Activated naive CD4-positive, alpha-beta T cell treated with anti-CD3 and anti-CD28 coated beads, Interleukin-2, amount 50 U/mL, for 16 hours (primary cell): ENCODE data around the gene ATRIP.
"Not testable (repeated sequence)": the region's sequence is repeated elsewhere in the genome, so short reads cannot be mapped to it uniquely, and the experiment has no call there.

ENCODE experiments used
- DNase-seq: peaks from one replicate; pipeline ENCODE4 v3.0.0-alpha.2; 2020

ATRIP gene

DNA sequence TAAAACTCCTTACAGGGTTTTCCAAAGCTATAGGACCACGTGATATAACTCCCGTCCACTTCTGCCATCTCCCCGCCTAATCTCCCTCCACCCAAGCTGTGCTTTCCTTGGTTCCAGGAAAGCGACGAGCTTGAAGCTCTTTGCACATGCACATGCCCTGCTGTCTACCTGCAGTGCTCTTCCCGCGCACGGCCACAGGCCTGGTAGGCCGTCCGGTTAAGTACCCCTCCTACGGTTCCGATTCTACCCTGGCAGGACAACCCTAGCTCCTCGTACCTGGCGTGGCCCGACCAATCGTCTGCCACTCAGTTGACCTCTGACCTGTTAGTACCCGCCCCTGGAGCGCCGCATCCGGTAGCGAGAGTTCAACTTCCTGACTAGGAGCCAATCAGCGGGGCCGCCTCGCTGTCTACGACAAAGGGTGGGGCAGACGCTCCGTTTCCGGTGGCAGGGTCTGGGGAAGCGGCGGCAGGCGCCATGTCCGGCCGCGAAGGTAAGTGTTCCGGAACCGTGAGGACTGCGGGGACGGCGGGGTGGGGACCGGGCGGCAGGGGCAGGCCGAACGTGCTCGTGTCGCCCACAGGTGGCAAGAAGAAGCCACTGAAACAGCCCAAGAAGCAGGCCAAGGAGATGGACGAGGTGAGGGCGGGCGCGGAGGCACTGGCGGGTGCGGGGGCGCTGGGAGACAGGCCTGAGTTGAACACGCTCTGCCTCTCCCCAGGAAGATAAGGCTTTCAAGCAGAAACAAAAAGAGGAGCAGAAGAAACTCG is 6.5 kb upstream of the ATRIP start, which contains the start of the genes CCDC51 and TMA7:
Gene CCDC51, minus strand, starts transcription at position 300 of the 770 bp plus-strand sequence. CDS start 4,991 bp downstream, outside the sequence.
Gene TMA7, plus strand, starts transcription at position 438 of the 770 bp plus-strand sequence. Its CDS starts 40 bp downstream, at position 478.
- peak; percentile 99 for DNase-seq

GRCh38 chr3:48440590-48440958 is 6.0 kb upstream of the ATRIP start:
- DNase-seq = no peak

- no peak for DNase-seq
Observed at GRCh38 chr3:48441940-48442339, 4.6 kb upstream of the ATRIP start.

- no peak for DNase-seq
Observed at GRCh38 chr3:48445277-48445882, 1.2 kb upstream of the ATRIP start.

- DNase-seq = no peak
Observed at GRCh38 chr3:48446043-48446424, 503 bp upstream of the ATRIP start.

DNA sequence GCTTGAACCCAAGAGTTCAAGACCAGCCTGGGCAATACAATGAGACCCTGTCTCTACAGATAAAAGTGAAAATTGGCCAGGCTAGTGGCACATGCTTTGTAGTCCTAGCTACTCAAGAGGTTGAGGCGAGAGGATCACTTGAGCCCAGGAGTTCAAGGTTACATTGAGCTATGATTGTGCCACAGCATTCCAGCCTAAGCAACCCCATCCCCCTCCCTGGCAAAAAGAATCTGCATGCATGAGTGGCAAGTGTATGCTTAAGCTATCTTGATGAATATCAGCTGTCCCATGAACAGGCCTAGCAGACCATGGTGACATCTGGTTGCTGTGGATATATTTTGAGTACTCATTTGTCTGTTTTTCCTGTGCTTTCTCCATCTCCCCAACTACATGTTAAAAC is 4.7 kb downstream of the ATRIP start:
- DNase-seq = no peak

DNA sequence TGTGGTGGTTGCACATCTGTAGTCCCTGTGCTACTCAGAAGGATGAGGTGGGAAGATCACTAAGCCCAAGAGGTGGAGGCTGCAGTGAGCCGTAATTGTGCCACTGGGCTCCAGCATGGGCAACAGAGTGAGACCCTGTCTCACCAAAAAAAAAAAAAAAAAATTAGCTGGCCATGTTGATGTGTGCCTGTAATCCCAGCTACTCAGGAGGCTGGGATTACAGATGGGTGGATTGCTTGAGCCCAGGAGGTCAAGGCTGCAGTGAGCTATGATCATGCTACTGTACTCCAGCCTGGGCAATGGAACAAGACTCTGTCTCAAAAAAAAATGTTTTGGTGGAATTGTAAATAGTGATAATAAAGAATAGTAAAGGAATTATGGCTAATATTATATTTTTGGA is 9.9 kb downstream of the ATRIP start:
- no peak for DNase-seq

GRCh38 chr3:48459331-48459730 is 12.8 kb downstream of the ATRIP start:
- no peak for DNase-seq

DNA sequence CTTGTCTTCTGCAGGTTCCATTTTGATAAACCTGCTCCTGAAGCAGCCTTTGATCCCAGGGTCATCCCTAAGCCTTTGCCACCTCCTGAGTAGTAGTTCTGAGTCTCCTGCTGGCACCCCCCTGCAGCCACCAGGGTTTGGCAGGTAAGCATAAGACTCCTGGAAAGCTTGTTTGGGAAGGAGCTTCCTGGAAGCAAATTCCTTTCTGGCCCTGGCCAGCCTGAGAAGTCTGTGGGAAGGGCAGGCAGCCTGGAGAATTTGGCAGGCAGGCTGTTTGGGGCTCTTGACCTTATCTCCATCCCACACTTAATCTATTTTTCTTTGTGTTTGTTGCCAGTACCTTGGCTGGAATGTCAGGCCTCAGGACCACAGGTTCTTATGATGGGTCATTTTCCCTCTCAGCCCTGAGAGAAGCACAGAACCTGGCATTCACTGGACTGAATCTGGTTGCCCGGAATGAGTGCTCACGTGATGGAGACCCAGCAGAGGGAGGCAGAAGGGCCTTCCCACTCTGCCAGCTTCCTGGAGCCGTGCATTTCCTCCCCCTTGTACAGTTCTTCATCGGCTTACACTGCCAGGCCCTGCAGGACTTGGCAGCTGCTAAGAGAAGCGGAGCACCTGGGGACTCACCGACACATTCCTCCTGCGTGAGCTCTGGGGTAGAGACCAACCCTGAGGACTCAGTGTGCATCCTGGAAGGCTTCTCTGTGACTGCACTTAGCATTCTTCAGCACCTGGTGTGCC is 13.4 kb downstream of the ATRIP start:
- DNase-seq = no peak

GRCh38 chr3:48460517-48460902 is 14.0 kb downstream of the ATRIP start:
- no peak for DNase-seq

DNA sequence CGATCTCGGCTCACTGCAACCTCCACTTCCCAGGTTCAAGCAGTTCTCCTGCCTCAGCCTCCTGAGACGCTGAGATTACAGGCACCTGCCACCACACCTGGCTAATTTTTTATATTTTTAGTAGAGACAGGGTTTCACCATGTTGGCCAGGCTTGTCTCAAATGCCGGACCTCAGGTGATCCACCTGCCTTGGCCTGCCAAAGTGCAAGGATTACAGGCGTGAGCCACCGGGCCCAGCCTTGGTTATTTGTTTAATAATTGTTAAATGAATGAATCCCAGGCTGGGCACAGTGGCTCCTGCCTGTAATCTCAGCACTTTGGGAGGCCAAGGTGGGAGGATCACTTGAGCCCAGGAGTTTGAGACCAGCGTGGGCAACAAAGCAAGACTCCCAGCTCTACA is 15.2 kb downstream of the ATRIP start:
- DNase-seq = not testable (repeated sequence)

DNA sequence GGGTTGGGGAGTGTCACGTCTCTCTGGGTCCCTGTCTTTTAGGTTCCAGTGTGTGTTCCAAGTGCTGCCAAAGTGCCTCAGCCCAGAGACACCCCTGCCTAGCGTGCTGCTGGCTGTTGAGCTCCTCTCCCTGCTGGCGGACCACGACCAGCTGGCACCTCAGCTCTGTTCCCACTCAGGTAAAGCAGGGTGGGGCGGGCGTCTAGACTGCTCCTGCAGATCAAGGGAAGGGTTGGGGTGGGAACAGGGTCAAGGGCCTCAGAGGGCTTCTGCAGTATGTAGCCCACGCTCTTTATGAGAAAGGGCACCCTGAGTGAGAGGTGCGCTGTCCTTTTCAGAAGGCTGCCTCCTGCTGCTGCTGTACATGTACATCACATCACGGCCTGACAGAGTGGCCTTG is 17.2 kb downstream of the ATRIP start:
- DNase-seq = no peak

GRCh38 chr3:48464713-48465221 is 18.2 kb downstream of the ATRIP start:
- no peak for DNase-seq

DNA sequence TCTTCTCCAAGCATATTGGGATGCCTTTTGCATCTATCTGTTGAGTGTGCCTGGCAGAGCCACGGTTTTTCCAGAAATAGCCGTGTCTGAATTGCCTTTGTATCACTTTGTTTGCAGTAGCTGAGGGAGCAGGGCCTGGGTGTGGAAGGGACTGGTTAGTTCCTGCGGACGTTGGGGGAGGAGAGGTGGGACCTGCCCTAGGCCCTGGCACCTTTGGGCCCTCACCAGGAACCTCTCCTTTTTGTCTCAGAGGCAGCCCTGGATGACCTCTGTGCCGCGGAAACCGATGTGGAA is 18.6 kb downstream of the ATRIP start:
- DNase-seq = no peak

GRCh38 chr3:48465531-48466378 is 19.2 kb downstream of the ATRIP start:
- DNase-seq = peak; percentile 80

- peak; percentile 36 for DNase-seq
Observed at GRCh38 chr3:48466386-48467109, 20.0 kb downstream of the ATRIP start.

DNA sequence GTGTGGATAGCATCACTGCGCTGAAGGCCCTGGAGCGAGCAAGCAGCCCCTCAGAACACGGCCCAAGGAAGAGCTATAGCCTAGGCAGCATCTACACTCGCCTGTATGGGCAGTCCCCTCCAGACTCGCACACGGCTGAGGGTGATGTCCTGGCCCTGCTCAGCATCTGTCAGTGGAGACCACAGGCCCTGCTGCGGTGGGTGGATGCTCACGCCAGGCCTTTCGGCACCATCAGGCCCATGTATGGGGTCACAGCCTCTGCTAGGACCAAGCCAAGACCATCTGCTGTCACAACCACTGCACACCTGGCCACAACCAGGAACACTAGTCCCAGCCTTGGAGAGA is 20.5 kb downstream of the ATRIP start:
- DNase-seq = no peak

DNA sequence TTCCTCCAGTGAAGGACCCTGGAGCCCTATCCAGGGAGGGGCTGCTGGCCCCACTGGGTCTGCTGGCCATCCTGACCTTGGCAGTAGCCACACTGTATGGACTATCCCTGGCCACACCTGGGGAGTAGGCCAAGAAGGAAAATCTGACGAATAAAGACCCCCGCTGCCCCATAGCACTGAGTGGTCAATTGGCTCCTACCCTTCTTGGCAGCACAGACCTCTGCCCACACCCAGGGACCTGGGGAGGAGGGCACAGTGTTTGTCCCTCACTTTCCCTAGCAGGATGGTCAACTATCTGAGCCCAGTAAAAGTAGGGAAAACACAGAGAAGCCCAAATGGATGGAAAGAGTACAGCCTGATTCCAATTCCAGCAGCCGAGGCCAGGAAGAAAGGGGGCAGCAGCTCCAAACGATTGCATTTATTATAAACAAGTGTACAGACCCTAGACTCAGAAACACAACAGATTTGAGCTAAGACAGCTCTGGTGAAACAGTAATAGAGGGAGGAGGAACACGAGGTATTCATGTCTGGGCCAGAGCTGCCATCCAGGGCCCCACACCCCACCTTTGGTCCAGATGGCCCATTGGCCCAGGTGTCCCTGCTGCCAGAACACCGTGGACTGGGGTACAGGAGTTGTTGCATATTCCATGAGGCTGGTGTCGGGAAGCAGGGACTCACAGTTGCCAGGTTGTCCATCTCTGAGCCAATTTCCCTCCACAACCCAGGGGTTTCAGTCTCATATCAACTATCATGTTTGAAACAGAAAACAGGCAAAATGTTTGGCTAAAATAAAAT is 21.1 kb downstream of the ATRIP start:
- DNase-seq = no peak

DNA sequence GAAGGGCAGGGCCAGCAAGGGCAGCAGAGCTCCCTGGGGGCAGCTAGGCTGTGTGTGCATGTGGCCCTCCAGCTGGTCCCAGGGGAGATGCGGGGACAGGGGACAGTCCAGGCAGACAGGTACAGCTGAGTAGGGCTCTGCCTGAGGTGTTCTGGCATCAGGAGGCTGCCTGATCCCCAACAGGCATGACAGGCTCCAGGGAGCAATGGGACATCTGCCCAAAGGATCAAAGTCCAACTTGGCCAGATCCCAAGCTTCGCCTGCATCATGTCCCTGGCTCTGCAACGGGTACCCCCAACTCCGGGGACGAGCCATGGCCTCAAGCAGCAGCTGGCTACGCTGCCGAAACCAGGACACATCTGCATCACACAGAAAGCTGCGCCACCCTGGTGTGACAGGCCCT is 21.8 kb downstream of the ATRIP start:
- DNase-seq = no peak

DNA sequence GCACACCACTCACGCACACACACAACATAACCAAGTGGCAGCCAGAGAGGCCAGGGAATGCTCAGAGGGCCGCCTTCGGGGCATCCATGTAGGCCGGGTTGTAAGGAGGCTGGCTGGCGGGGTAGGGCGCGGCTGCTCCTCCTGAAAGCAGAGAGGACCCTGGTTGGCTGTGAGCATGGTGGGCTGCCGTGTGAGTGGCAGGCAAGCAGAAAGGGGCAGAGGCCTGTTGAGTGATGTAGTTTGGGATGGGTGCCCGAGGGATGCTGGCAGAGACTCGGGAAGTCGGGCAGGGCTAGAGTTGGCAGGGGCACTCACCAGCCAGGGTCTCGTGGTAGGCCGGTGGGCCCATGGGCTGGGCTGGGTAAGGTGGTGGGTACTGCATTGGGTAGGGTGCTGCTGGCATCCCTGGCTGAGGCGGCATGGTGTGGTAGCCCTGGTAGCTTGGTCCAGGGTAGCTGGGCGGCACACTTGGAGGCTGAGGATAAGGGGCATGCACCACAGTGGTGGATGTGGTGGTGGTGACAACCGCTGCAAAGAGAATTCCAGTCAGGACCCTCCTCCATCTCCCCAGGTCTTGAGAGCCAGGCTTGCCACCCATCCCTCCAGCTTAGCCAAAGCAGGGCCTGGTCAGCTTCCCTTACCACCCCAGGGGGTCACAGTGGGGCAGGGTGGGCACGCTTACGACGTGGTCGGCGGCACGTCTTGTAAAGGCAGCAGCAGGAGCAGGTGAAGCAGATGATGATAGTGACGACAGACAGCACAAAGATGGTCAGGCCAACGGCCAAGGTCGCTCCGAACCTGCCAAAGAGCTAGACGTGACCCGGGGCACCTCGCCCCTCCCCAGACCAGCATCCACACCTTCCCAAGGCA is 22.7 kb downstream of the ATRIP start:
- no peak for DNase-seq
